Glomerular visceral epithelial cell (primary cell): ENCODE data around the gene CCDC17.

Source experiments
- DNase-seq: peaks from one replicate; pipeline ENCODE4 v3.0.0-alpha.2; 2016; ENCODE audit errors: extremely low spot score

The CCDC17 gene

GRCh38 chr1:45623972-45624371, at the start of gene CCDC17:
Gene CCDC17, minus strand, starts transcription at chr1:45624054. Its CDS starts 145 bp downstream, at chr1:45623909.
- DNase-seq: no peak

DNA sequence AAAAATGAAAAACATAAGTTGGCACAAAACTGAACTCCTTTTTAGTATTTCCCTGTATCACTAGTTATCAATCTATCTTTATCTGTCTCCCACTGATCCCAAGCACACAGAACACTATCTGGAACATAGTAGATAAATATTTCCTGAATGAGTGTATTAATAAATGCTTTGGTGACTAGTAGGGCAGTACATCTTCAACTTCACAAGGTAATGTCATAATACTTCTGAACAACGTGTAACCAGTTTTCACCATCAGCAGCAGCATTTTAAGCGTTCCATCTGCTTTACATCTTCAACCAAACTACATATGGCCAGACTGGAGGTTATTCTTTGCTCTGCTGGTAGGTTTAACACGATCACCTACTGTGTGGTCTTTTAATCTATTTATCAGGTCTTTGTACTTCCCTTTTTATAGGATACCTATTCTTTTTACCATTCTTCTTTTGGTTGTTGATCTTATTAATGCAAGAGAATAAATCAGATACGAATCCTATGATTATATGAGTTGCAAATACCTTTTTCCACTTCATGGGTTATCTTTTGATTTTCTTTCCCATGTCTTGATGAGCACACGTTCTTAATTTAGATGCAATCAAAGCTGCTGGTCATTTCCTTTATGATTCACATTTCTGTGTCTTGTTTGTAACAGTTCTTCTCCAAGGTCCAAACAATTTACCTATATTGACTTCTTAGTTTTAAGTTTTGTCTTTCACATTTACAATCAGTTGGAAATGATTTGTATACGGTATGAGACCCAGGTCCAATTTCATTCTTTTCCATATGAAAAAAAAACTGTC, 46.2 kb upstream of the CCDC17 start:
- no peak for DNase-seq

- no peak for DNase-seq
These were observed 45.5 kb upstream of the CCDC17 start for GRCh38 chr1:45669379-45669778.

GRCh38 chr1:45668526-45668925, 44.7 kb upstream of the CCDC17 start:
- DNase-seq: no peak

DNA sequence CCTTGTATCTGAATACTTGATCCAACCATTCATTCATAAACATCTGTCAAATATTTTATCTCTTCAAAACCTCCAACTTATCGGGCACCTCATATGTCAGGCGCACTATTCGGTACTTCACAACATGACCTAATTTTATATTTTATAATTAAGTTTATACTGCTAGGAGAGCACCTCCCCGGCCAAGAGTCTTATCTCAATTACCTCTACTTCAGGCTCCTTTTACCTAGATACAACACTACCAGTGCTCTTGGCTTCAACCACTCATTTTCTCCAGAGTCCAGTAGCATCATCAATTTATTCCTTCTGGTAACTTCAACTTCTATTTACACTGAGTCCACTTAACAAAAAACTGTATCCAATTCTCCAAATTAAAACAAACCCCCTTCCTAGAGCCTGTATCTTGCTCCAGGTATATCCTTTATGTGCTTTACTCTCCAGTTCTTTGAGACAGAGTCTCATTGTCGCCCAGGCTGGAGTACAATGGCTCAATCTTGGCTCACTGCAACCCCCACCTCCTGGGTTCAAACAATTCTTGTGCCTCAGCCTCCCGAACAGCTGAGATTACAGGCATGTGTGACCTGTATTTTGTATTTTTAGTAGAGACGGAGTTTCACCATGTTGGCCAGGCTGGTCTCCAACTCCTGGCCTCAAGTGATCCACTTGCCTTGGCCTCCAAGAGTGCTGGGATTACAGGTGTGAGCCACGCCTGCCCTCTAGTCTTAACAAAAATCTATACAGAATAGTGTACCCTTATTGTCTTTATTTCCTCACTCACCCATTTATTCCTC, 43.7 kb upstream of the CCDC17 start:
- DNase-seq: no peak

DNA sequence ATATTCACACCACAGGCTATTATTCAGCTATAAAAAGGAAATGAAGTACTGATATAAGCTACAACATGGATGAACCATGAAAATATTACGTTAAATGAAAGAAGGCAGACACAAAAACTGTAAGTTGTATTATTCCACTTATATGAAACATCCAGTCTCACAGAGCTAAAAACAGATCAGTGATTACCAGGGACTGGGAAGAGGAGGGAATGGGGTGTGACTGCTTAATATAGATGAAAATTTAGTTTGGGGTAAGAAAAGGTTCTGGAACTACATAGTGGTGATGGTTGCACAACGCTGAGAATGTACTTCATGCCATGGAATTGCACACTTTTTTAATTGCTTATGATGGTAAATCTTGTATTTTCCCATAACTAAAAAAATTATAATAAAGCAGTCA, 43.0 kb upstream of the CCDC17 start:
- no peak for DNase-seq

GRCh38 chr1:45660336-45660735, 36.5 kb upstream of the CCDC17 start:
- DNase-seq: no peak

GRCh38 chr1:45659222-45659621, 35.4 kb upstream of the CCDC17 start:
- no peak for DNase-seq

DNA sequence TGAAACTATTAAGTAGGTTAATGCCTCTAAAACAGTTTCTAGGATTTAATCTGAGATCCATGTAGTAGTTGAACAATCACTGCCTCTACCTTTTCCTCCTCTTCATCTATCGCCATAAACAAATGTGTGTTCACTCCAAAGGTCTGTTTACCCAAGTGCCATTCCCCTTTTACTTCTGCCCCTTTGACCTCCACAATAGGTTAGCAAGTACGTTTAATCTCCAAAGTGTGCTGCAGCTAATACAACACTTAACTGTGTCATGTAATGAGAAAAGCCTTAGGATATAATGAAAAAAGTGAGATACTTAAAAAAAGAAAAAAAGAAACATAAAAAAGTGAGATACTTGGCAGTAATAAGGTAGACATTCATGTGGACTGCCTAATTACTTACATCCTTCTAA, 34.3 kb upstream of the CCDC17 start:
- DNase-seq: no peak

GRCh38 chr1:45656573-45657226, 32.8 kb upstream of the CCDC17 start:
- DNase-seq: no peak

DNA sequence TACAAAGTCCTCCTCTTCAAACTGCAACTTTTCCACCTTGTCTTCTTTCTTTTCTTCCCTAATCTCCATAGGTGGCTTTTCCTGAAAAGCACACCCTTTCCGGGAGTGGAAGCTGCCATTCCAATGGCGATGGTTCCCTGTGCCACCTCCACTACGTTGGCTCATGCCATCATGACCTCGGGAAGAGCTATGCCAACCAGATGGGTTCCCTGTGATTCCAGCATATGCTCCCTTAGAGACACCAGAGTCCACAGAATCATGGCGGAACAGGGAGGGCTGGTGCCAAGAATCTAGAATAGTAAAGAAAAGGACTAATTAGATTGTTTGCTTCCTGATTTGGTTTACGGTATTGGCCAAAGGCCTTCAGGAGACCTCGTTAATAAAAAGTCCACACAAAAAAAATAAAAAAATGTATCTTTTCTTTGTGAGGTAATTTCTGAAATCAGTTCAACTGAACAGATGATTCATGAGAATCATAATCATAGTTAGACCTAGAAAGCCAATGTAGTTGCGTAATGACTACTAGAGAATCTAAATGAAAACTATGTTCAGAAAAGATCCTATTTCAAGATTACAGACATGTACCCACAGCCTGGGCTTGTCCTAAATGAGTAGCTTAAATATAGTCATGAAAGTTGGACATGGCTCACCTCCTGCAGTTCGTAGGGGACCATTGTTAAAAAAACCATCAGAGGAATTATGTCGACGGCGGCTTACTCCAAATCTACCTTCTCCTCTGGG, 30.9 kb upstream of the CCDC17 start:
- DNase-seq: no peak

DNA sequence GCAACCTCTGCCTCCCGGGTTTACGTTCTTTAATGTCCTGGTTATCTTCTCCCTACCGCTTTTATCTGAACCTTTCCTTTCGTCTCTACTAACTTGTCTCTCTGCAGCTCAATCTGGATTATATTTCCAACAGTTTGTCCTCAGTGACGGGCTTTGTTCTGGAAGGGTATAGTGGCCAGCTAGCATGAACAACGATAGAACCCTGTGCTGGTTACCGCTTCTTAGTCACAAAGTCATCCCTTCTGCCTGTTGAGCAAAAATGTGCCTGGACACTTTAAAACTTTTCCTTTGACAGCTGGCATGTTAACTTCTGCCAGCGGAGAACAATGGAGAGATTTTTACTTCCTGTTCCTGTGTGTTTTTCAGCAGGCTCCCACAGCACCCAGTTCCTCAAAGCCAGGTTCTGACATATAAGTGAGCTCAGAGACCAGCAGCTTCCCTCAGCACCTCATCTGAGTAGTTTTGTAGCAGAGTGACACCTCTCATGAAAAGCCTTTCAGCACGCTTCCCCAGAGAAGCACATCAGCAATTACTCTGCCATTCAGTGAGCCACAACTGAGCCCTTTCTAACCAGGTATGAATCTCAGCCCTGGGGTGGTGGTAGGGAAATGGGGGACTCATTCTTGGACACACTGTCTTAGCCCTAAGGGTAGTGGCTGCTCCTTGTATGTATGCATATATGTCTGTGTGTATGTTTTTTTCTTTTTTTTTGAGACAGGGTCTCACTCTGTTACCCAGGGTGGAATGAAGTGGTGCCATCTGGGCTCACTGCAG, 23.6 kb upstream of the CCDC17 start:
- no peak for DNase-seq

- DNase-seq: no peak
These were observed 20.8 kb upstream of the CCDC17 start for GRCh38 chr1:45644661-45645060.

DNA sequence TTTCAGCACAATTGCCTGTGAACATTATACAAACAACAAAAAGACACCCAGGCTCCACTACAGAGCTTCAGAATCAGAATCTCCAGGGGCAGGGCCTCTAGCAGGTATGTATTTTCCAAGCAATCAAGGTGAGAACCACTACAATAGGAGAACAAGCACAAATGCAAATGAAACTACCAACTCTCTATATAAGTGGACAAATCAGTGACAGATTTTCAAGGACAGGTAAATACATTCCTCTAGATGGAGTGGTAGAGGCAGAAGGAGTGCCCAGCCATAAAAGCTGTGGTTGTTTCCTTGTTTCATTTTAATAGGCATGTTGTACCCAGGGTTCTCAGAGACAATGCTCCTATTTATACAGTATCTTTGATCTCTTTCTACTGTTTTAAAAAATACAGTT, 20.1 kb upstream of the CCDC17 start:
- DNase-seq: no peak

GRCh38 chr1:45643321-45643720, 19.5 kb upstream of the CCDC17 start:
- no peak for DNase-seq

DNA sequence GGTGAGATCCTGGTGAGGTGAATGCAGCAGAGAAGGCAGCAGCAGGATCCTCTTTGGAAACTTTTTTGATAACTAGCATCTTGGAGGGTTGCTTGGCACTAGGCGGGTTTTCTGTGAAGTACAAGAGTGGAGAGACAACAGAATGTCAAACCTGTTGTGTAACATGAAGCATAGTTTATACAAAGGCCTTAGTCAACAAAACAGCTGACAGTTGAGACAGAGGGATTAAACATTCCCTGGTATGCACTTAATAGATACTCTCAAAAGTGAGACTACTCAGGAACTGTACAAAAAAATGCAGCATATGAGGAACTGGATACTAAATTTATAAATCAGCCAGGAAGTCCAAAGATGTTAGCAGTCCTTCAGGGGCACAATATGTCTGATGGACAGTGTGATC, 16.4 kb upstream of the CCDC17 start:
- DNase-seq: no peak

GRCh38 chr1:45635211-45635610, 11.4 kb upstream of the CCDC17 start:
- no peak for DNase-seq

- no peak for DNase-seq
These were observed 6.6 kb upstream of the CCDC17 start for GRCh38 chr1:45630429-45630828.

DNA sequence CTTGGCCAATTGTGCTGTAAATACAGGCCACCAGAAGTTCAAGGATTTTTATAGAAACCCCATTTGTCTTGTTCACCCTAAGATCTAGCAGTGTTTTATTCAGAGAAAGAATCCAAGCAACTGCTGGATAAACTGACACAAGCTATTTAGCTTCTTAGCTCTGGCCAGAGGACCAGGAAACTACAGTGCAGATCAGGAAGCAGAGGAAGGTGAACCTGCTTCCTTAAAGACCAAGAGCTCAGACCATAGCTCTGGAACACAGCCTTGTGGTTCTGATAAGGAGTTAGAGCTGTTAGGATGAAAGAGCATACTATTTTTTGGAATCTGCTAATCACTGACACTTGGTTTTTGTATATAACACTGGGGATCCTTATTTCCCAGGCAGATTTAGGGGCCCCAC, 5.2 kb upstream of the CCDC17 start:
- DNase-seq: no peak

DNA sequence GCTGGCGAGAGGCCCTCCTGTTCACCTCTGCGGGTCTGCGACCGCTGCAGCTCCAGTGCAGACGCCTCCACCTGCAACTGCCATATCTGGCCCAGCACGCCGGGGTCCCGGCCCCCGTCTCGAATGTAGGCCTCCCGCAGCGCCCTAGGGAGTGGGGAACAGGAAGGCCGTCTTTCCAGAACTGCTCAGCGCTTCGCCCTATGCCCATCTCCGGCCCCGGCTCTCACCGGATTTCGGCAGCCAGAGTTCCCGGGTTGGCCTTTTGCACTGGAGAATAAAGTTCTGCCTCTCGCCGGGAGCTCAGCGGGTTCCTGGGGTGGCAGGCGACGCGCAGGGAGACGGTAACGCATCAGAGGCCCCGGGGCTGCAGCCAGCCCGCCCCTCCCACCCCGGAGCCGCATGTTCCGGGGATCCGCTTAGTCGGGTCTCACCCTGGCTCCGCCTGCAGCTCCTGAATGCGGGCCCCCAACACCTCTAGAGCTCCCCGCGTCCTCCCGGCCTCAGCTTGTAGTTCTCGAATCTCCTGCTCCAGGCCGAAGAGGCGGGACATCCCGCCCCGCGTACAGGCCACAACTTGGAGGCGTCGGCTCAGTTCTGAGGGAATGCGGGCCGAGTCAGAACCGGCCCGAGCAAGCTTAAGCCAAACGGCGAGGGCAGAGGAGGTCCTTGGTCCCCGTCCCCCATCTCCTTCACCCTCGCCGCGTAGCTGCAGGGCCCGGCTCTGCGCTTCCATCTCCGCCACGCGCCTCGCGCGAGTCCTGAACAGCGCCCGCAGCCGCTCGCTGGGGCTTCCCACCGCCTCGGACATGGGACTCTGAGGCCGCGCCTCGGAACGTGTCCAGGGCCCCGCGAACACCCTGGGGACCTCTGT, 1.1 kb downstream of the CCDC17 start:
- no peak for DNase-seq
